ENCODE measurements around the gene LASP1NB.

LASP1NB gene

DNA sequence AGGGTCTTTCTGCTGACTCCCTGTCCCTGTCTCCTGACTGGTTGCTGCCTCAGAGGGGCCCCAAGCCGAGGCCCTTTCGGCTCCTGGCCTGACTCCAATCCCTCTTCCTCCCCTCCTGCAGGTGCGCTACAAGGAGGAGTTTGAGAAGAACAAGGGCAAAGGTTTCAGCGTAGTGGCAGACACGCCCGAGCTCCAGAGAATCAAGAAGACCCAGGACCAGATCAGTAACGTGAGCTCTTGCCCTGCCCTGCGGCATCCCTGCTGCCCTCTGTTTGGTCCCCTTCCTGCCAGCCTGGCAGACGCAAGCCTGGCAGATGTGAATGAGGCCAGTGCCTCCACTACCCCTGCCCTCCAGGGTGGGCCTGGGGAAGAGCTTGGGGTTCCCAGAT is 27.1 kb upstream of the LASP1NB start:
- Histone ChIP-seq H3K9me3 (ENCODE audit: control insufficient read depth in 2 of 3, low read length in 3 of 3) (no peaks in the 10 kb centered on the region), H3K36me3 (ENCODE audit: control insufficient read depth in 2 of 3, insufficient read depth in 3 of 3, low read length in 3 of 3) (peaks cover 3 to 55% (median 4%) of the 10 kb centered on the region in 3 experiments), H3K27ac (ENCODE audit: low read depth, low read length) (peak overlapping the region; percentile 81), H3K27me3 (ENCODE audit: control insufficient read depth in 2 of 2, insufficient read depth in 2 of 2, low read length in 2 of 2) (no peaks in the 10 kb centered on the region), H3K4me1 (ENCODE audit: control insufficient read depth in 2 of 2, insufficient read depth in 2 of 2, low read length in 2 of 2) (peaks cover 61 to 87% of the 10 kb centered on the region in 2 donors), H3K4me3 (ENCODE audit: low read length) (peak overlapping the region; percentile 46)
- POLR2A ChIA-PET = interaction anchor here (0.6 to 4.1 kb wide), 11 partner anchors 8 to 302 kb away, joined by 3 to 57 read pairs (median 5); partner anchors contain the start of genes LASP1, LASP1NB, RPL19 and RPL23
- Mint-ChIP-seq H3K27ac (peak overlapping the region; percentile 86 to 100 (median 98)), H3K4me1 (peaks cover 33 to 71% (median 66%) of the 10 kb centered on the region in 7 donors), H3K4me3 (peak overlapping the region; percentile 77 to 93 (median 83)), H3K9me3 (no peaks in the 10 kb centered on the region), H3K27me3 (no peaks in the 10 kb centered on the region), H3K36me3 (peaks cover 0 to 46% (median 5%) of the 10 kb centered on the region in 5 donors)
- peak; percentile 23 for ATAC-seq
- CTCF ChIA-PET = interaction anchor here (0.6 to 1.7 kb wide), 4 partner anchors 10 to 97 kb away, joined by 3 to 5 read pairs (median 4); partner anchors contain the start of gene LASP1
- intact Hi-C loops (cut with micrococcal nuclease) = loop anchor here (1.0 to 2.0 kb wide), 7 partner anchors 15 to 73 kb away; partner anchors contain the start of genes CWC25 (in 2 of the 2), LASP1 (in 1 of the 2), LASP1NB (in 1 of the 2) and RPL23 (in 1 of the 2)
- DNase-seq = peak in 4 of 9 donors; percentile 36 to 42 (median 40)

DNA sequence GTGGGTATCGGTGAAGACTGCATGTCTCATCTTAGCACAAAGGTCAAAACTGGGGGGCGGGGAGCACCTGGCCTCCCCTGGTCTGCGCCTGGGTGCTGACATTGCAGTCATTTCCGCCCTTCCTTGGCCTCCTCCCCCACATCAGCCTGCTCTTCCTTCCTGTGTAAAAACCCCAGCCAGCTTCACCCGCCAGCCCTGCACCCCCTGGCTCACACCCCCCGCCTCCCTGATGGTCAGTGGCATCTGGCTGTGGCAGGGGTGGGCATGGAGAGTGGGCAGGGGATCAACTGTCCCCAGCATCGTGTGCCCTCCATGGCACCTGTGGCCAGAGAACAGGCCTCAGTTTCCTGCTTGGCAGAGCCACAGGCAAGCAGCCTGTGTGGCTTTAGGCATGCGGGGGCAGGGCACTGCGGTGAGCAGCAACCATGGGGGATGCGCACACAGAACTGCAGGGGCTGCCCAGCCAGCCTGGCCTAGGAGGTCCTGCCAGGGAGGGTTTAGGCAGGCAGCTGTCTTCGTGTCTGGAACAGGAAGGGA is 26.5 kb upstream of the LASP1NB start:
- peaks cover 30 to 71% (median 65%) of the 10 kb centered on the region in 7 donors for H3K4me1 Mint-ChIP-seq
- peaks cover 0 to 50% (median 10%) of the 10 kb centered on the region in 5 donors for H3K36me3 Mint-ChIP-seq
- peak overlapping the region; percentile 77 to 93 (median 83) for H3K4me3 Mint-ChIP-seq
- no peaks in the 10 kb centered on the region for H3K27me3 Mint-ChIP-seq
- ATAC-seq = peak; percentile 89
- no peaks in the 10 kb centered on the region for H3K9me3 ChIP-seq (ENCODE audit: control insufficient read depth in 2 of 3, low read length in 3 of 3)
- H3K27ac ChIP-seq (ENCODE audit: low read depth, low read length) = peak overlapping the region; percentile 81
- POLR2A ChIA-PET = interaction anchor here (0.6 to 4.1 kb wide), 12 partner anchors 9 to 301 kb away, joined by 3 to 57 read pairs (median 5); partner anchors contain the start of genes LASP1, LASP1NB, RPL19 and RPL23
- H3K27me3 ChIP-seq (ENCODE audit: control insufficient read depth in 2 of 2, insufficient read depth in 2 of 2, low read length in 2 of 2) = no peaks in the 10 kb centered on the region
- H3K4me3 ChIP-seq (ENCODE audit: low read length) = peak overlapping the region; percentile 46
- CTCF ChIA-PET = interaction anchor here (1.0 to 1.7 kb wide), 2 partner anchors 11 to 29 kb away, joined by 3 to 5 read pairs; partner anchors contain the start of gene LASP1
- peak overlapping the region; percentile 86 to 100 (median 98) for H3K27ac Mint-ChIP-seq
- peak; percentile 48 to 84 (median 73) for DNase-seq
- intact Hi-C loops (cut with micrococcal nuclease) = loop anchor here (1.0 to 2.0 kb wide), 7 partner anchors 16 to 74 kb away; partner anchors contain the start of genes CWC25 (in 2 of the 2), LASP1 (in 1 of the 2), LASP1NB (in 1 of the 2) and RPL23 (in 1 of the 2)
- H3K9me3 Mint-ChIP-seq = no peaks in the 10 kb centered on the region
- H3K36me3 ChIP-seq (ENCODE audit: control insufficient read depth in 2 of 3, insufficient read depth in 3 of 3, low read length in 3 of 3) = peaks cover 3 to 58% (median 4%) of the 10 kb centered on the region in 3 experiments
- peaks cover 60 to 85% of the 10 kb centered on the region in 2 donors for H3K4me1 ChIP-seq (ENCODE audit: control insufficient read depth in 2 of 2, insufficient read depth in 2 of 2, low read length in 2 of 2)

DNA sequence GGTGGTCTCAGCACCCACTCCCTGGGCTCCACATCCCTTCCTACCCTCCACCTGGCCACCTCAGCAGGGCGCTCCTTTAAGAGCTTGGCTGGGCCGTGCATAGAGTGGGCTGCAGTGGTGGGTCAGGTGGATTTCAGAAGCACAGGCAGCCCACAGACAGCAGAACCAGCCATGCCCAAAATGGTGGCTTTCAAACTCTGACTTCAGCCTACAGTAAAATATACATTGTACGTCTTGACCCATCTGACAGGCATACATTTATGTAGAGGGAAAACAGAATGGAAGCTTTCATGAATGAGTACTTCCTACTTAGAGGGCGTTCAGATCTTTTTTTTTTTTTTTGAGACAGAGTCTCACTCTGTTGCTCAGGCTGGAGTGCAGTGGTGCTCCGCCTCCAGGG is 26.0 kb upstream of the LASP1NB start:
- DNase-seq (no peak), ATAC-seq (no peak)
- intact Hi-C loops (cut with micrococcal nuclease) = loop anchor here (2.0 kb wide), 3 partner anchors 17 to 75 kb away; partner anchors contain the start of genes CWC25 (in 1 of the 2) and LASP1NB (in 1 of the 2)
- no peaks in the 10 kb centered on the region for H3K9me3 Mint-ChIP-seq
- no peaks in the 10 kb centered on the region for H3K27me3 Mint-ChIP-seq
- peaks cover 0 to 49% (median 14%) of the 10 kb centered on the region in 5 donors for H3K36me3 Mint-ChIP-seq
- peaks cover 58 to 83% of the 10 kb centered on the region in 2 donors for H3K4me1 ChIP-seq (ENCODE audit: control insufficient read depth in 2 of 2, insufficient read depth in 2 of 2, low read length in 2 of 2)
- ChIA-PET POLR2A (interaction anchor here (0.6 to 4.1 kb wide), 9 partner anchors 14 to 274 kb away, joined by 3 to 57 read pairs (median 7); partner anchors contain the start of genes LASP1 and RPL23), CTCF (interaction anchor here (0.6 kb wide), 1 partner anchor 253 kb away, joined by 3 read pairs; no protein-coding TSS in a partner anchor)
- H3K27ac Mint-ChIP-seq = peak overlapping the region; percentile 86 to 100 (median 98)
- H3K4me1 Mint-ChIP-seq = peaks cover 25 to 67% (median 59%) of the 10 kb centered on the region in 7 donors
- no peaks in the 10 kb centered on the region for H3K9me3 ChIP-seq (ENCODE audit: control insufficient read depth in 2 of 3, low read length in 3 of 3)
- peaks cover 3 to 59% (median 4%) of the 10 kb centered on the region in 3 experiments for H3K36me3 ChIP-seq (ENCODE audit: control insufficient read depth in 2 of 3, insufficient read depth in 3 of 3, low read length in 3 of 3)
- H3K4me3 ChIP-seq (ENCODE audit: low read length) = peak overlapping the region; percentile 46
- H3K27ac ChIP-seq (ENCODE audit: low read depth, low read length) = peak overlapping the region; percentile 81
- H3K27me3 ChIP-seq (ENCODE audit: control insufficient read depth in 2 of 2, insufficient read depth in 2 of 2, low read length in 2 of 2) = no peaks in the 10 kb centered on the region
- H3K4me3 Mint-ChIP-seq = peak overlapping the region; percentile 77 to 93 (median 83)

DNA sequence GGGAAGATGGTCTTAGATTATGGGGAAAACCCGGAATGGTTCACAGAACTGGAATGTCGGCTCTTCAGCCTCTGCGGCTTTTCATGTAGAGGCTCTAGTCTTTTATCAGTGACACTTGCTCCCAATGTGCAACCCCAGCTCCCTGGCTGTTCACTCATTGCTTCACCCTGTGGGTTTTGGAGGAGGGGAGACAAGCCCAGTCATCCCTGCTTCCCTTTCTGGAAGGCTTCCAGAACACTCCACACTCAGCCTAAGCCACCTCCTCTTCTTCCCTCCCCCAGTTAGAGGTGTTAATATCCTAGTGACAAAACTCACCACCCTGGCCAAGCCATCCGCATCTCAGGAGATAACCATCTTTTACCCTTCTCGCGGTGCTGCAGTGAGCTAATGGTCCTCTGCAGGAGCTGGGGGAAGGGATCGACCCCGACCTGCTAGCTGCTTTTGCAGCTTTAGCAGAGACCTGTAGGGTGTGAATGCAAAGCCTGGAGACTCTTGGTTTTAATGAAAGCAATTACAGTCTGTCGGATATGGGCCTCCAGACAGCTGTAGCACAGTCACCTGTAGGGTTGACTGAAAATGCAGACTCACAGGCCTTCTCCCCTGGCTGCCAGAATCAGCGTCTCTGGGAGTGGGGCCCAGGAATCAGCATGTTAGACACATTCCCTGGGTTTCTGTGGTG is 24.3 kb upstream of the LASP1NB start:
- ATAC-seq = peak; percentile 47
- peaks cover 0 to 62% (median 3%) of the 10 kb centered on the region in 3 experiments for H3K36me3 ChIP-seq (ENCODE audit: control insufficient read depth in 2 of 3, insufficient read depth in 3 of 3, low read length in 3 of 3)
- H3K4me3 ChIP-seq (ENCODE audit: low read length) = no peak overlapping the region
- intact Hi-C loops (cut with micrococcal nuclease) = no loop called here
- ChIA-PET POLR2A (interaction anchor here (0.6 to 1.4 kb wide), 5 partner anchors 9 to 76 kb away, joined by 3 to 4 read pairs (median 4); partner anchors contain the start of gene CWC25), CTCF (interaction anchor here (0.9 to 1.3 kb wide), 2 partner anchors 16 to 343 kb away, joined by 3 read pairs; no protein-coding TSS in a partner anchor)
- Mint-ChIP-seq H3K4me3 (peak overlapping the region in 7 of 10 donors; percentile 13 to 61 (median 37)), H3K27me3 (no peaks in the 10 kb centered on the region), H3K27ac (peak overlapping the region; percentile 12 to 86 (median 78)), H3K9me3 (no peaks in the 10 kb centered on the region), H3K36me3 (peaks cover 0 to 50% (median 14%) of the 10 kb centered on the region in 5 donors), H3K4me1 (peaks cover 34 to 70% (median 56%) of the 10 kb centered on the region in 7 donors)
- DNase-seq = no peak
- H3K27me3 ChIP-seq (ENCODE audit: control insufficient read depth in 2 of 2, insufficient read depth in 2 of 2, low read length in 2 of 2) = no peaks in the 10 kb centered on the region
- peak overlapping the region; percentile 36 for H3K27ac ChIP-seq (ENCODE audit: low read depth, low read length)
- H3K9me3 ChIP-seq (ENCODE audit: control insufficient read depth in 2 of 3, low read length in 3 of 3) = no peaks in the 10 kb centered on the region
- peaks cover 56 to 75% of the 10 kb centered on the region in 2 donors for H3K4me1 ChIP-seq (ENCODE audit: control insufficient read depth in 2 of 2, insufficient read depth in 2 of 2, low read length in 2 of 2)

DNA sequence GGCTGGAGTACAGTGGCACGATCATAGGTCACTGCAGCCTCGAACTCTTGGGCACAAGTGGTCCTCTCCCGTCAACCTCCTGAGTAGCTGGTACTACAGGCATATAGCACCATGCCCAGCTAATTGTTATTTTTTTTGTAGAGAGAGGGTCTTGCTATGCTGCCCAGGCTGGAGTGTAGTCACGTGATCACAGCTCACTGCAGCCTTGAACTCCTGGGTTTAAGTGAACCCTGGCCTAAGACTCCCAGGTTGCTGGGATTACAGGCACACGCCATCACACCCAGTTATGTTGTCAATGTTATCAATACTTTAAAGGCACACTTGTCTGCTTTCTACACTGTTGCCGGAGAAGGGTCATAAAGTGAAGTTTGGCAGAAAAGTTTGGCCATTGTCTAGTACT is 22.0 kb upstream of the LASP1NB start:
- Histone ChIP-seq H3K27ac (ENCODE audit: low read depth, low read length) (no peak overlapping the region), H3K27me3 (ENCODE audit: control insufficient read depth in 2 of 2, insufficient read depth in 2 of 2, low read length in 2 of 2) (no peaks in the 10 kb centered on the region), H3K4me3 (ENCODE audit: low read length) (no peak overlapping the region), H3K36me3 (ENCODE audit: control insufficient read depth in 2 of 3, insufficient read depth in 3 of 3, low read length in 3 of 3) (peaks cover 0 to 64% (median 3%) of the 10 kb centered on the region in 3 experiments), H3K9me3 (ENCODE audit: control insufficient read depth in 2 of 3, low read length in 3 of 3) (no peaks in the 10 kb centered on the region), H3K4me1 (ENCODE audit: control insufficient read depth in 2 of 2, insufficient read depth in 2 of 2, low read length in 2 of 2) (peaks cover 34 to 52% of the 10 kb centered on the region in 2 donors)
- no peak overlapping the region for H3K4me3 Mint-ChIP-seq
- intact Hi-C loops (cut with micrococcal nuclease) = no loop called here
- peaks cover 0 to 35% (median 14%) of the 10 kb centered on the region in 5 donors for H3K36me3 Mint-ChIP-seq
- DNase-seq (no peak), ATAC-seq (no peak)
- H3K9me3 Mint-ChIP-seq = no peaks in the 10 kb centered on the region
- ChIA-PET POLR2A (interaction anchor here (0.6 to 1.2 kb wide), 3 partner anchors 17 to 49 kb away, joined by 3 to 7 read pairs (median 3); partner anchors contain the start of gene RPL23), CTCF (no interaction called here)
- no peaks in the 10 kb centered on the region for H3K27me3 Mint-ChIP-seq
- peaks cover 34 to 66% (median 48%) of the 10 kb centered on the region in 7 donors for H3K4me1 Mint-ChIP-seq
- H3K27ac Mint-ChIP-seq = peak overlapping the region in 7 of 9 donors; percentile 13 to 86 (median 61)

DNA sequence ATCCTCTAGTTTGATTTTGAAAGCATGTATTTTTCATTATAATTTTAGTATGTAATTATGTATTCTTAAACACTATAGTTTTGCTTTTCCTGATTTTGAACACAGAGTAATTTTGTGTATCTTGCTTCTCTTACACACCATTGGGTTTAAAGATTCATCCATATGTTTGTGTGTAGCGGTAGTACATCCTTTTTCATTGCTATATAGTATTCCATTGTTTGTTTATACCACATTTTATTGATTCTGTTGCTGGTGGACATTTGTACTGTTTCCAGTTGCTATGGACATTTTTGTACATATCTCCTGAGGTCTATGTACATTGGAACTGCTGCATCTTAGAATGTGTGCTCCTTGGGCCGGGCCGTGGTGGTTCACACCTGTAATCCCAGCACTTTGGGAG is 20.5 kb upstream of the LASP1NB start:
- Mint-ChIP-seq H3K27ac (no peak overlapping the region), H3K4me3 (no peak overlapping the region), H3K36me3 (peaks cover 0 to 25% (median 14%) of the 10 kb centered on the region in 5 donors), H3K27me3 (no peaks in the 10 kb centered on the region), H3K9me3 (no peaks in the 10 kb centered on the region), H3K4me1 (peaks cover 23 to 54% (median 37%) of the 10 kb centered on the region in 7 donors)
- H3K36me3 ChIP-seq (ENCODE audit: control insufficient read depth in 2 of 3, insufficient read depth in 3 of 3, low read length in 3 of 3) = peaks cover 0 to 79% (median 3%) of the 10 kb centered on the region in 3 experiments
- DNase-seq = no peak
- POLR2A ChIA-PET = interaction anchor here (1.2 kb wide), 1 partner anchor 51 kb away, joined by 7 read pairs; the partner anchor contains the start of gene RPL23
- H3K4me3 ChIP-seq (ENCODE audit: low read length) = no peak overlapping the region
- CTCF ChIA-PET = no interaction called here
- no peaks in the 10 kb centered on the region for H3K9me3 ChIP-seq (ENCODE audit: control insufficient read depth in 2 of 3, low read length in 3 of 3)
- no peaks in the 10 kb centered on the region for H3K27me3 ChIP-seq (ENCODE audit: control insufficient read depth in 2 of 2, insufficient read depth in 2 of 2, low read length in 2 of 2)
- H3K27ac ChIP-seq (ENCODE audit: low read depth, low read length) = peak overlapping the region; percentile 21
- no peak for ATAC-seq
- H3K4me1 ChIP-seq (ENCODE audit: control insufficient read depth in 2 of 2, insufficient read depth in 2 of 2, low read length in 2 of 2) = peaks cover 19 to 44% of the 10 kb centered on the region in 2 donors
- intact Hi-C loops (cut with micrococcal nuclease) = no loop called here
